Cardiac muscle cell (in vitro differentiated cells and primary cell): Measurements from ENCODE around the gene LZTS2. TPM values are rescaled to one million over a fixed set of nuclear protein-coding genes. Genes with fewer than 3 reads are reported as not detected.

Experiments used
- DNase-seq, 2 donors: peaks; one replicate each; pipeline versions ENCODE4 v3.0.0 to v3.0.0-alpha.2; 2010 to 2017; ENCODE audit warnings: low read depth in 1 of 2, low spot score in 1 of 2
- H3K27ac ChIP-seq: fragments of 200-600 bp; sonication (generic); 2 replicates; pipeline ENCODE4 v1.5.1; 2016
- H3K27me3 ChIP-seq: fragments of 200-600 bp; sonication (generic); 2 replicates; pipeline ENCODE4 v1.6.0; 2016; ENCODE audit warnings: control low read depth
- H3K36me3 ChIP-seq: fragments of 200-600 bp; sonication (generic); 2 replicates; pipeline ENCODE4 v1.5.1; 2016; ENCODE audit warnings: control low read depth
- H3K4me1 ChIP-seq: fragments of 200-600 bp; sonication (generic); 2 replicates; pipeline ENCODE4 v1.8.1; 2017; ENCODE audit warnings: low read depth, mild to moderate bottlenecking, mixed run types
- H3K4me3 ChIP-seq: fragments of 200-600 bp; sonication (generic); 2 replicates; pipeline ENCODE4 v1.5.1; 2016; ENCODE audit warnings: mild to moderate bottlenecking
- H3K9me3 ChIP-seq: fragments of 200-600 bp; sonication (generic); 2 replicates; pipeline ENCODE4 v1.5.1; 2017; ENCODE audit warnings: low read depth, mild to moderate bottlenecking, control low read depth
- CTCF ChIP-seq: IDR thresholded peaks from 2 replicates; pipeline ENCODE4 v1.5.1; 2012; ENCODE audit warnings: low read depth, mild to moderate bottlenecking, low read length
- polyA plus RNA-seq: library from polyadenylated mRNA; unstranded; fragments of >200 nt; fragmentation: Nextera tagmentation; extraction: Ambion mirVana; gene quantifications from 2 replicates; pipeline ENCODE4 v1.2.1, GENCODE V29; 2016
- total RNA-seq: library from RNA; depleted of rRNA; stranded (reverse); fragments of >200 nt; gene quantifications from 2 replicates; pipeline ENCODE4 v1.2.3, GENCODE V29; 2016

Gene LZTS2
- total and polyA plus RNA-seq, 2 experiments from 2014 or later = 128 to 168 TPM

- peak; percentile 84 to 86 for DNase-seq
- Histone ChIP-seq H3K4me3 (peak overlapping the region; percentile 73), H3K36me3 (no peaks in the 10 kb centered on the region), H3K9me3 (no peaks in the 10 kb centered on the region), H3K27me3 (no peaks in the 10 kb centered on the region), H3K4me1 (peaks cover 14% of the 10 kb centered on the region), H3K27ac (peak overlapping the region; percentile 99)
- TF ChIP-seq CTCF = peak; percentile 93
Observed at GRCh38 chr10:100997360-100998182, 2.0 kb upstream of the LZTS2 start.

GRCh38 chr10:100998183-100998990 is 1.2 kb upstream of the LZTS2 start:
- H3K4me3 ChIP-seq = peak overlapping the region; percentile 73
- H3K4me1 ChIP-seq = peaks cover 14% of the 10 kb centered on the region
- H3K27me3 ChIP-seq = no peaks in the 10 kb centered on the region
- DNase-seq = peak; percentile 89
- TF ChIP-seq CTCF = no peak
- peaks cover 5% of the 10 kb centered on the region for H3K36me3 ChIP-seq
- no peaks in the 10 kb centered on the region for H3K9me3 ChIP-seq
- peak overlapping the region; percentile 99 for H3K27ac ChIP-seq

GRCh38 chr10:100998991-100999741 is 442 bp upstream of the LZTS2 start:
- Histone ChIP-seq H3K27ac (peak overlapping the region; percentile 99), H3K36me3 (peaks cover 12% of the 10 kb centered on the region), H3K4me3 (peak overlapping the region; percentile 73), H3K4me1 (peaks cover 14% of the 10 kb centered on the region), H3K9me3 (no peaks in the 10 kb centered on the region), H3K27me3 (no peaks in the 10 kb centered on the region)
- peak; percentile 78 for TF ChIP-seq CTCF
- DNase-seq = peak; percentile 84 to 86

GRCh38 chr10:101000127-101000914 is 713 bp downstream of the LZTS2 start:
- Histone ChIP-seq H3K4me1 (peaks cover 14% of the 10 kb centered on the region), H3K27ac (peak overlapping the region; percentile 99), H3K36me3 (peaks cover 23% of the 10 kb centered on the region), H3K4me3 (peak overlapping the region; percentile 73), H3K27me3 (no peaks in the 10 kb centered on the region), H3K9me3 (no peaks in the 10 kb centered on the region)
- peak in 1 of 2 donors; percentile 55 for DNase-seq
- no peak for TF ChIP-seq CTCF
